GM12872 (cell line): Measurements from ENCODE around the gene L1CAM.

Source experiments
- CTCF ChIP-seq: IDR thresholded peaks from 3 replicates; pipeline ENCODE4 v1.5.1; 2011; ENCODE audit warnings: low read depth, mild to moderate bottlenecking, low read length, moderate library complexity; ENCODE audit not compliant: insufficient read depth

Gene L1CAM

GRCh38 chrX:153913211-153913610, 27.2 kb upstream of the L1CAM start:
- no peak for TF ChIP-seq CTCF

GRCh38 chrX:153911798-153912197, 25.8 kb upstream of the L1CAM start:
- no peak for TF ChIP-seq CTCF

GRCh38 chrX:153910446-153910845, 24.5 kb upstream of the L1CAM start:
- no peak for TF ChIP-seq CTCF

GRCh38 chrX:153909980-153910360, 24.0 kb upstream of the L1CAM start:
- TF ChIP-seq CTCF = no peak

- no peak for TF ChIP-seq CTCF
Observed at GRCh38 chrX:153909024-153909979, 23.3 kb upstream of the L1CAM start.

- TF ChIP-seq CTCF = no peak
Observed at GRCh38 chrX:153908219-153908860, 22.4 kb upstream of the L1CAM start.

GRCh38 chrX:153907456-153907855, 21.5 kb upstream of the L1CAM start:
- no peak for TF ChIP-seq CTCF
